H9 (cell line): ENCODE measurements around the gene MEGF10. TPM values are rescaled to one million over a fixed set of nuclear protein-coding genes. Genes with fewer than 3 reads are reported as not detected.

Source experiments
- DNase-seq: peaks from one replicate; pipeline ENCODE4 v3.0.0-alpha.2; 2017
- H2AFZ ChIP-seq: one replicate; pipeline ENCODE4 v1.6.1; 2013; ENCODE audit warnings: mild to moderate bottlenecking, low read length, control low read depth, moderate library complexity
- H2AK5ac ChIP-seq: 2 replicates; pipeline ENCODE4 v1.6.1; 2013; ENCODE audit warnings: low read length, control low read depth, mixed read lengths; ENCODE audit not compliant: insufficient read length
- H2BK120ac ChIP-seq: one replicate; pipeline ENCODE4 v1.6.1; 2013; ENCODE audit warnings: low read depth, mild to moderate bottlenecking, low read length, control low read depth, inconsistent platforms; ENCODE audit not compliant: poor library complexity, severe bottlenecking
- H2BK12ac ChIP-seq: 2 replicates; pipeline ENCODE4 v1.6.1; 2013; ENCODE audit warnings: low read length, control low read depth, mixed read lengths, low read depth; ENCODE audit not compliant: insufficient read length
- H2BK15ac ChIP-seq: 2 replicates; pipeline ENCODE4 v1.6.1; 2013; ENCODE audit warnings: low read depth, low read length, control low read depth
- H2BK20ac ChIP-seq: one replicate; pipeline ENCODE4 v1.6.1; 2013; ENCODE audit warnings: low read depth, mild to moderate bottlenecking, low read length, control low read depth, inconsistent platforms; ENCODE audit not compliant: poor library complexity, severe bottlenecking
- H2BK5ac ChIP-seq: 2 replicates; pipeline ENCODE4 v1.6.1; 2013; ENCODE audit warnings: low read length, control low read depth, mixed read lengths; ENCODE audit not compliant: insufficient read length
- H3K14ac ChIP-seq: 2 replicates; pipeline ENCODE4 v1.6.1; 2013; ENCODE audit warnings: low read length, control low read depth; ENCODE audit not compliant: insufficient read depth
- H3K18ac ChIP-seq: 2 replicates; pipeline ENCODE4 v1.6.1; 2013; ENCODE audit warnings: low read depth, mild to moderate bottlenecking, mixed read lengths, low read length, control low read depth; ENCODE audit not compliant: insufficient read length
- H3K23ac ChIP-seq: 2 replicates; pipeline ENCODE4 v1.6.1; 2013; ENCODE audit warnings: low read length, control low read depth, mixed read lengths, low read depth; ENCODE audit not compliant: insufficient read length
- H3K23me2 ChIP-seq: 2 replicates; pipeline ENCODE4 v1.6.1; 2013; ENCODE audit warnings: low read depth, mild to moderate bottlenecking, mixed read lengths, low read length, control low read depth; ENCODE audit not compliant: insufficient read length, poor library complexity, severe bottlenecking
- H3K27ac ChIP-seq: 2 replicates; pipeline ENCODE4 v1.5.1; 2013; ENCODE audit warnings: low read length, control low read depth, mixed read lengths, low read depth; ENCODE audit not compliant: insufficient read length
- H3K27me3 ChIP-seq: 2 replicates; pipeline ENCODE4 v1.6.1; 2013; ENCODE audit warnings: low read length, control low read depth, inconsistent platforms; ENCODE audit not compliant: insufficient read depth
- H3K4ac ChIP-seq: 2 replicates; pipeline ENCODE4 v1.6.1; 2013; ENCODE audit warnings: low read depth, mild to moderate bottlenecking, control low read depth, inconsistent platforms, low read length, moderate library complexity
- H3K4me1 ChIP-seq: 2 replicates; pipeline ENCODE4 v1.6.1; 2013; ENCODE audit warnings: low read length, control low read depth, inconsistent platforms; ENCODE audit not compliant: insufficient read depth
- H3K4me2 ChIP-seq: 2 replicates; pipeline ENCODE4 v1.6.1; 2013; ENCODE audit warnings: low read length, control low read depth, mixed read lengths; ENCODE audit not compliant: insufficient read length, insufficient read depth
- H3K56ac ChIP-seq: 2 replicates; pipeline ENCODE4 v1.6.1; 2013; ENCODE audit warnings: low read depth, mild to moderate bottlenecking, mixed read lengths, low read length, control low read depth; ENCODE audit not compliant: insufficient read length
- H3K79me1 ChIP-seq: 2 replicates; pipeline ENCODE4 v1.6.1; 2013; ENCODE audit warnings: low read depth, mild to moderate bottlenecking, moderate library complexity, low read length, control low read depth, inconsistent platforms; ENCODE audit not compliant: insufficient read depth, poor library complexity, severe bottlenecking
- H3K79me2 ChIP-seq: 2 replicates; pipeline ENCODE4 v1.6.1; 2013; ENCODE audit warnings: low read length, control low read depth, inconsistent platforms; ENCODE audit not compliant: insufficient read depth
- H3K9ac ChIP-seq: 2 replicates; pipeline ENCODE4 v1.6.1; 2013; ENCODE audit warnings: low read length, control low read depth, mixed read lengths; ENCODE audit not compliant: insufficient read length; ENCODE audit errors: extremely low read depth
- H3K9me3 ChIP-seq: one replicate; pipeline ENCODE4 v1.6.1; 2013; ENCODE audit warnings: low read depth, low read length, inconsistent platforms; ENCODE audit not compliant: control insufficient read depth
- H3T11ph ChIP-seq: one replicate; pipeline ENCODE4 v1.6.1; 2013; ENCODE audit warnings: mild to moderate bottlenecking, low read length, control low read depth, inconsistent platforms
- H4K20me1 ChIP-seq: one replicate; pipeline ENCODE4 v1.6.1; 2013; ENCODE audit not compliant: control insufficient read depth, insufficient read length, insufficient read depth
- H4K5ac ChIP-seq: 2 replicates; pipeline ENCODE4 v1.6.1; 2013; ENCODE audit warnings: low read depth, mild to moderate bottlenecking, mixed read lengths, low read length, control low read depth; ENCODE audit not compliant: insufficient read length
- H4K8ac ChIP-seq: replicated peaks from 2 replicates; pipeline ENCODE4 v1.6.1; 2013; ENCODE audit warnings: low read length, control low read depth, mixed read lengths, low read depth; ENCODE audit not compliant: insufficient read length
- H4K91ac ChIP-seq: 2 replicates; pipeline ENCODE4 v1.6.1; 2013; ENCODE audit warnings: low read depth, mild to moderate bottlenecking, moderate library complexity, mixed read lengths, low read length, control low read depth; ENCODE audit not compliant: insufficient read length
- H3K27ac Mint-ChIP-seq, 3 experiments: 2 replicates in 2 of 3; 3 replicates in 1 of 3; pipeline ENCODE4 v1.8.0; 2020 to 2021; ENCODE audit warnings: mixed read lengths in 3 of 3, mild to moderate bottlenecking in 1 of 3, moderate library complexity in 1 of 3
- H3K27me3 Mint-ChIP-seq: 2 replicates; pipeline ENCODE4 v1.8.0; 2021; ENCODE audit warnings: low read depth, mild to moderate bottlenecking, moderate library complexity, mixed read lengths
- H3K36me3 Mint-ChIP-seq, 3 experiments: 2 replicates in 2 of 3; 3 replicates in 1 of 3; pipeline ENCODE4 v1.8.0; 2020 to 2021; ENCODE audit warnings: low read depth in 3 of 3, mixed read lengths in 3 of 3; ENCODE audit not compliant: insufficient read depth in 1 of 3
- H3K4me1 Mint-ChIP-seq, 2 experiments: 2 replicates each; pipeline ENCODE4 v1.8.0; 2020; ENCODE audit warnings: mixed read lengths in 2 of 2
- H3K4me3 Mint-ChIP-seq, 2 experiments: 2 replicates in 1 of 2; 3 replicates in 1 of 2; pipeline ENCODE4 v1.8.0; 2020 to 2021; ENCODE audit warnings: mild to moderate bottlenecking in 2 of 2, mixed read lengths in 2 of 2, moderate library complexity in 1 of 2
- H3K9me3 Mint-ChIP-seq, 2 experiments: 2 replicates in 1 of 2; 3 replicates in 1 of 2; pipeline ENCODE4 v1.8.0; 2020; ENCODE audit warnings: mild to moderate bottlenecking in 2 of 2, mixed read lengths in 2 of 2, moderate library complexity in 1 of 2
- CTCF ChIP-seq: fragments of 200-600 bp; sonication (generic); conservative IDR thresholded peaks from 3 replicates; pipeline ENCODE4 v1.8.0; 2021; ENCODE audit warnings: antibody characterized with exemption, mild to moderate bottlenecking
- WGBS: extraction: QIAGEN DNeasy Blood & Tissue Kit; methylation state at CpG from one replicate; pipeline ENCODE4 v1.1.7; 2013; ENCODE audit warnings: missing lambda C conversion rate, low lambda C conversion rate, mixed read lengths; ENCODE audit not compliant: insufficient read length; ENCODE audit errors: extremely low coverage; 5-methylcytosine and 5-hydroxymethylcytosine counted together
- total RNA-seq: library from RNA; stranded (reverse); gene quantifications from 2 replicates; pipeline ENCODE4 v1.2.1, GENCODE V29; 2021

Gene MEGF10
- total RNA-seq, 1 experiment from 2014 or later, result 36.5 TPM

DNA sequence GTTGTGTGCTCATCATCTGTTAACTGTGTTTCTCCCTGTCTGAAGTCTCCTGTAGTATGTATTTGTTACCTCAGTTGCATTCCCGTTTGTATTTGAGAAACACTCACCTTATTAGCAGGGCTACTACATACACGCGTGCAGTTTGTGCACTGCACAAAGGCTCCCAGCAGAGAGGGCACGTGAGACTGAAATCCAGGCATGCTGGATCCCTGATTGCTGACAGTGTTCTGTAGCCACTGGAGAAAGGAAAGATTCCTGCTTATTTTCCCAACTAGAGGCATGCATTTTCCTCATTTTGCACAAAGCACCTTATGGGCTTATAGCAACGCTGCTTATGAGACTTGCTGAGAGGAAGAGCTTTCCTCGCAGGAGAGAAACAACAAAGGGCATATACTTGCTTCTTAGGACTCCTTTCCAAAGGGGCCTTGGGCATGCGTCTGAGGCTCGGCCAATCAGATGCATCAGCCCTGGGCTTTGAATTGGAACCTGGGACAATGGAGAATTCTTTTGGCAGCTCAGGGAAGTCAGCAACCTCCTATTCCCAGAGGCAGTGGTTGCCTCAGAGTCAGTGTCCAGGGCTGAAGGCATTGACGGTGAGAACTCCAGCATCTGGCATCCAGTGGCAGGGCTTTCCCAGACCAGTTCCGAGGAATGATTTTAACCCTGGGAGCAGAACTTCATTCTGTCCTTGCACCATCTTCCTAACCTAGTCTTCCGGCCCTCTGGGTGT lies 9.9 kb upstream of the MEGF10 start:
- Histone ChIP-seq H2AK5ac (no peak overlapping the region), H3K27me3 (no peaks in the 10 kb centered on the region), H3K4ac (no peak overlapping the region), H3K18ac (no peak overlapping the region), H4K8ac (no peak overlapping the region), H2BK120ac (no peak overlapping the region), H3K79me2 (no peaks in the 10 kb centered on the region), H3K23me2 (no peaks in the 10 kb centered on the region), H3K14ac (no peak overlapping the region), H4K20me1 (no peaks in the 10 kb centered on the region), H3K79me1 (no peaks in the 10 kb centered on the region), H3K4me2 (no peak overlapping the region), H3T11ph (no peak overlapping the region), H3K27ac (no peak overlapping the region), H3K23ac (no peak overlapping the region), H3K9me3 (no peaks in the 10 kb centered on the region), H4K5ac (no peak overlapping the region), H2BK5ac (no peak overlapping the region), H3K56ac (no peak overlapping the region), H2BK20ac (no peak overlapping the region), H3K4me1 (no peaks in the 10 kb centered on the region; the same call in 1 of the 2 replicates), H3K9ac (no peak overlapping the region), H4K91ac (no peak overlapping the region), H2BK12ac (no peak overlapping the region), H2BK15ac (no peak overlapping the region), H2AFZ (no peak overlapping the region)
- Mint-ChIP-seq H3K27ac (no peak overlapping the region), H3K36me3 (no peaks in the 10 kb centered on the region), H3K9me3 (no peaks in the 10 kb centered on the region), H3K4me3 (no peak overlapping the region), H3K4me1 (peaks cover 4 to 6% of the 10 kb centered on the region in 2 experiments; a peak in 3 of 4 replicates), H3K27me3 (no peaks in the 10 kb centered on the region)
- no peak for TF ChIP-seq CTCF
- DNase-seq, result peak; percentile 34
- no CpG with 5 or more reads among the region's 11 CpGs for WGBS
